HEK293T (cell line): ENCODE measurements around the gene FAM25A.
"Not testable (repeated sequence)": the region's sequence is repeated elsewhere in the genome, so short reads cannot be mapped to it uniquely, and the experiment has no call there.

ENCODE experiments used
- CTCF ChIA-PET: fragments of 350-600 bp; formaldehyde crosslinking; extraction: SDS; loops from one replicate; lab custom pipeline; 2021; ENCODE audit warnings: antibody characterized with exemption, inconsistent platforms; lab: Yijun Ruan, JAX
- POLR2A ChIA-PET: fragments of 350-600 bp; formaldehyde crosslinking; extraction: SDS; loops from one replicate; lab custom pipeline; 2020; ENCODE audit warnings: antibody characterized with exemption, inconsistent platforms; lab: Yijun Ruan, JAX
- DNase-seq: peaks from one replicate; pipeline ENCODE4 v3.0.0; 2012; ENCODE audit warnings: mixed read lengths; ENCODE audit errors: extremely low spot score
- ARNT ChIP-seq: fragments of 450-650 bp; IDR thresholded peaks from 2 replicates; pipeline ENCODE4 v1.6.1; 2017; ENCODE audit warnings: mild to moderate bottlenecking
- BHLHE40 ChIP-seq: fragments of 450-650 bp; IDR thresholded peaks from 2 replicates; pipeline ENCODE4 v1.6.1; 2016; ENCODE audit warnings: mild to moderate bottlenecking, moderate library complexity, borderline replicate concordance
- CTBP1 ChIP-seq: fragments of 450-650 bp; IDR thresholded peaks from 2 replicates; pipeline ENCODE4 v1.6.1; 2016; ENCODE audit warnings: borderline replicate concordance
- ELF4 ChIP-seq: fragments of 450-650 bp; IDR thresholded peaks from 2 replicates; pipeline ENCODE4 v1.6.1; 2017; ENCODE audit warnings: antibody characterized with exemption
- FOXA1 ChIP-seq: fragments of 450-650 bp; IDR thresholded peaks from 2 replicates; pipeline ENCODE4 v1.6.1; 2016; ENCODE audit warnings: mild to moderate bottlenecking
- FOXK2 ChIP-seq: fragments of 450-650 bp; IDR thresholded peaks from 2 replicates; pipeline ENCODE4 v1.6.1; 2016; ENCODE audit warnings: mild to moderate bottlenecking
- FOXM1 ChIP-seq: fragments of 450-650 bp; IDR thresholded peaks from 2 replicates; pipeline ENCODE4 v1.6.1; 2017; ENCODE audit warnings: mild to moderate bottlenecking, borderline replicate concordance
- HDGF ChIP-seq: fragments of 450-650 bp; IDR thresholded peaks from 2 replicates; pipeline ENCODE4 v1.6.1; 2017; ENCODE audit warnings: antibody characterized with exemption, borderline replicate concordance
- L3MBTL2 ChIP-seq: fragments of 450-650 bp; conservative IDR thresholded peaks from 2 replicates; pipeline ENCODE4 v1.6.1; 2016; ENCODE audit warnings: mild to moderate bottlenecking
- LEF1 ChIP-seq: fragments of 450-650 bp; IDR thresholded peaks from 2 replicates; pipeline ENCODE4 v1.6.1; 2017; ENCODE audit warnings: mild to moderate bottlenecking, borderline replicate concordance
- NFRKB ChIP-seq: fragments of 450-650 bp; IDR thresholded peaks from 2 replicates; pipeline ENCODE4 v1.6.1; 2016; ENCODE audit warnings: mild to moderate bottlenecking, moderate library complexity
- SP1 ChIP-seq: fragments of 450-650 bp; IDR thresholded peaks from 2 replicates; pipeline ENCODE4 v1.6.1; 2017
- SUZ12 ChIP-seq: fragments of 450-650 bp; IDR thresholded peaks from 2 replicates; pipeline ENCODE4 v1.6.1; 2016; ENCODE audit warnings: mild to moderate bottlenecking
- TARDBP ChIP-seq: fragments of 450-650 bp; IDR thresholded peaks from 2 replicates; pipeline ENCODE4 v1.6.1; 2016
- ZNF384 ChIP-seq: fragments of 450-650 bp; IDR thresholded peaks from 2 replicates; pipeline ENCODE4 v1.6.1; 2016
- TF ChIP-seq, protein P1 (sequence below): fragments of 450-650 bp; IDR thresholded peaks from 2 replicates; pipeline ENCODE4 v1.6.1; 2016

FAM25A gene

DNA sequence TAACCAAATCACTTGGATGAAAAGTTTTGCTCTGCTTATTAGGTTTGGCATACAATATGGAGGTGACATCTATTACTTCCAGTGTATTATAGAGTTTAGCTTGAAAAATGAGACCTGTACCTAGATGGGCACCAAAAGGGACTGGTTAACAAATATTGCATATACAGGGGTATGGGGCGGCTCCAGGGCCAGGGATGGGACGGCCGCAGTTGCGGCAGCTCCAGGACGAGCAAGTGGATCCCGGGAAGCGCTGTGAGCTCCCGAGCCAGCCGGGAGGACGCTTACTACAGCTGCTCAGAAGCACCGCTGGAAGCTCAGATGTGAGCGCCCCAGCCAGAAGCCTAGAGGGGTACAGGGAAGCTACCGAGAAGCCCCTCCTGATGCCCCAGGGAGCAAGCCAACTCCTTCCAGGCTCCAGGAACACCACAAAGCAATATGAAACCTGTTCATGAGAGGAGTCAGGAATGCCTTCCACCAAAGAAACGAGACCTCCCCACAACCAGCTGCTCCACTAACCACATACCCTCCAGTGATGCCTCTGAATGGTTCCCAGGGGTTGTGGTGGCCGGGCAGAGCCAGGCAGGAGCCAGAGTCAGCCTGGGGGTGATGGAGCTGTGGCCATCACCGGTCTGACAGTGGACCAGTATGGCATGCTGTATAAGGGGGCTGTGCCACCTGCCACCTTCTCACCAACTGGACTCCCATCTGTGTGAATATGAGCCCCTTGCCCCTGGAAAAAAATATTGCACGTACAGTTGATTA lies 6.8 kb downstream of the FAM25A start:
- DNase-seq, CTCF ChIA-PET, POLR2A ChIA-PET: not testable (repeated sequence)

DNA sequence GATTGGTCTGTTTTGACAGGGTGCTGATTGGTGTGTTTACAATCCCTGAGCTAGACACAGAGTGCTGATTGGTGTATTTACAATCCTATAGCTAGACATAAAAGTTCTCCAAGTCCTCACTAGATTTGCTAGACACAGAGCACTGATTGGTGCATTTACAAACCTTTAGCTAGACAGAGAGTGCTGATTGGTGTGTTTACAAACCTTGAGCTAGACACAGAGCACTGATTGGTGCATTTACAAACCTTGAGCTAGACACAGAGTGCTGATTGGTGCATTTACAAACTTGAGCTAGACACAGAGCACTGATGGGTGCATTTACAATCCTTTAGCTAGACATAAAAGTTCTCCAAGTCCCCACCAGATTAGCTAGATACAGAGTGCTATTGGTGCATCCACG lies 10.3 kb downstream of the FAM25A start:
- DNase-seq, POLR2A ChIA-PET: not testable (repeated sequence)
- CTCF ChIA-PET, result interaction anchor here (0.8 kb wide), 1 partner anchor 578 kb away, joined by 5 read pairs; no protein-coding TSS in a partner anchor

DNA sequence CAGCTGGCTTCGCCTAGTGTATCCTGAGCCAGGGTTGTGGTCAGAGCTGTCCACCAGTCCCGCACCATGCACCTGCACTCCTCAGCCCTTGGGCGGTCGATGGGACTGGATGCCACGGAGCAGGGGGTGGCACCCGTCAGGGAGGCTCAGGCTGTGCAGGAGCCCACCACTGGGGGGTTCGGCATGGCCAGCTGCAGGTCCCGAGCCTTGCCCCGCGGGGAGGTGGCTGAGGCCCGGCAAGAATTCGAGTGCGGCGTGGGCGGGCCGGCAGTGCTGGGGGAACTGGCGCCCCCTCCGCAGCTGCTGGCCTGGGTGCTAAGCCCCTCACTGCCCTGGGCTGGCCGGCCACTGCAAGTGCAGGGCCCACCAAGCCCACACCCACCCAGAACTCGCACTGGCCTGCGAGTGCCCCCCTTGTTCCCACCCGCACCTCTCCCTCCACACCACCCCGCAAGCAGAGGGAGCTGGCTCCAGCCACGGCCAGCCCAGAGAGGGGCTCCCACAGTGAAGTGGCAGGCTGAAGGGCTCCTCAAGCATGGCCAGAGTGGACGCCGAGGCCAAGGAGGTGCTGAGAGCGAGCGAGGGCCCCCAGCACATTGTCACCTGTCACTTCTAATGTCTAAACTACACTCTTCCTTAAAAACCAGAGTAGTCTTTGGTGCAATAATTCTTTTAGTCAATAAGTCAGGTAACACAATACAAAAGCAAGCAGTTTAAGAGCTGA lies 11.0 kb downstream of the FAM25A start:
- no peak for DNase-seq
- TF ChIP-seq, protein P1, sequence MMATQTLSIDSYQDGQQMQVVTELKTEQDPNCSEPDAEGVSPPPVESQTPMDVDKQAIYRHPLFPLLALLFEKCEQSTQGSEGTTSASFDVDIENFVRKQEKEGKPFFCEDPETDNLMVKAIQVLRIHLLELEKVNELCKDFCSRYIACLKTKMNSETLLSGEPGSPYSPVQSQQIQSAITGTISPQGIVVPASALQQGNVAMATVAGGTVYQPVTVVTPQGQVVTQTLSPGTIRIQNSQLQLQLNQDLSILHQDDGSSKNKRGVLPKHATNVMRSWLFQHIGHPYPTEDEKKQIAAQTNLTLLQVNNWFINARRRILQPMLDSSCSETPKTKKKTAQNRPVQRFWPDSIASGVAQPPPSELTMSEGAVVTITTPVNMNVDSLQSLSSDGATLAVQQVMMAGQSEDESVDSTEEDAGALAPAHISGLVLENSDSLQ, result no peak
- TF ChIP-seq BHLHE40, result no peak
- no peak for TF ChIP-seq FOXK2
- TF ChIP-seq TARDBP, result no peak
- no peak for TF ChIP-seq ELF4
- TF ChIP-seq ZNF384, result no peak
- no peak for TF ChIP-seq SP1
- no peak for TF ChIP-seq FOXM1
- no peak for TF ChIP-seq NFRKB
- TF ChIP-seq LEF1, result no peak
- no peak for TF ChIP-seq L3MBTL2
- no peak for TF ChIP-seq CTBP1
- TF ChIP-seq HDGF, result no peak
- no peak for TF ChIP-seq SUZ12
- TF ChIP-seq ARNT, result no peak
- TF ChIP-seq FOXA1, result no peak
- ChIA-PET CTCF (no interaction called here), POLR2A (no interaction called here)

DNA sequence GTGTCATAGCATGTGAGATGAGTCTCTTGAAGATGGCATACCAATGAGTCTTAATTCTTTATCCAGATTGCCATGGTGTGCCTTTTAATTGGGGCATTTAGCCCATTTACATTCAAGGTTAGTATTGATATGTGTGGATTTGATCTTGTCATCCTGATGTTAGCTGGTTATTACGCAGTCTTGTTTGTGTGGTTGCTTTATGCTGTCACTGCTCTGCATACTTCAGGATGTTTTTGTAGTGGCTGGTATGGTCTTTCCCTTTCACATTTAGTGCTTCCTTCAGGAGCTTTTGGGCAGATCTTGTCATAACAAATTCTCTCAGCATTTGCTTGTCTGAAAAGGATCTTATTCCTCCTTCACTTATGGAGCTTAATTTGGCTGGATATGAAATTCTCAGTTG lies 16.5 kb downstream of the FAM25A start:
- DNase-seq, result no peak
- TF ChIP-seq SUZ12 (no peak), ZNF384 (no peak), L3MBTL2 (no peak), CTBP1 (no peak), HDGF (no peak), FOXK2 (no peak), FOXM1 (no peak), ELF4 (no peak), FOXA1 (no peak), SP1 (no peak), LEF1 (no peak), ARNT (no peak), TARDBP (no peak), BHLHE40 (no peak), NFRKB (no peak)
- TF ChIP-seq, protein P1, result no peak
- ChIA-PET CTCF (no interaction called here), POLR2A (no interaction called here)

DNA sequence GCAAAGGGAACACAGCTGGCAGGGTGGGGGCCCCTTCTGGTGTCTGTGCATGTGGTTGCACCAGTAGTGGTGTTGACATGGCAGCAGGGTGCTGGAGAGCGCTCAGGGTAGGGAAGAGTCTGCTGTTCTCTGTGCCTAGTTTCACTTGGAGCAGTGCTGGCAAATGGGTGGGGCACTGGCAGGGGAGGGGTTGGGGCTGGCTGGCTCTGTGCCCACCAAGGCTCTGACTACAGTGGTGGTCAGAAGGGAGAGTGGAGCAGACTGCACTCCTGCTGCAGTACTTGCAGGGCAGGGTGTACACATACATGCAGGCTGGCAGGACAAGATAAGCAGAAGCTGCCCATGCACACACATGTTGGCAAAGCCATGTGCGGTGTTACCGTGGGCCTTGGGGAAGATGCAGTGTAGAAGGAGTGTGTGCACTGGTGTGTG lies 18.2 kb downstream of the FAM25A start:
- DNase-seq, result no peak
- POLR2A ChIA-PET, result no interaction called here
- TF ChIP-seq ELF4, result no peak
- no peak for TF ChIP-seq FOXK2
- CTCF ChIA-PET, result no interaction called here

DNA sequence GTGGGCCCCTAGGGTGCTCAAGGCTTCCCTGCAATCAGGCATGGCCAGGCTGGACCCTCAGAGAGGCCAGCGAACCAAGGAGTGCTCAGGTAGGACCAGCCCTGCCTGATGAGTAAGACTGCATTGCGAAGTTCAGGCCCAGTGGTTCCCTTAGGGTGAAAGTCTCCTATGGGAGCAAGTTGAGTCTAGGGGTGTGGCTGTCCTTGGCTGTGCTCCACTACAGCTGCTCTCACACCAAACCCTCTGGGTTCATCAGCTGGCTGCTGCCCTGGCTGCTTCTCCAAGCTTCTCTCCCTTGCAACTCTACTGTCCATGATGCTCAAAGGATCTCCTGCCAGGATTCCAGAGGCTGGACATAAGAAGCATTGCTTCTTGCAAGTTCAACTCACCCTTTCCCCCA lies 18.7 kb downstream of the FAM25A start:
- POLR2A ChIA-PET, result no interaction called here
- DNase-seq, result no peak
- no peak for TF ChIP-seq FOXM1
- CTCF ChIA-PET, result no interaction called here

DNA sequence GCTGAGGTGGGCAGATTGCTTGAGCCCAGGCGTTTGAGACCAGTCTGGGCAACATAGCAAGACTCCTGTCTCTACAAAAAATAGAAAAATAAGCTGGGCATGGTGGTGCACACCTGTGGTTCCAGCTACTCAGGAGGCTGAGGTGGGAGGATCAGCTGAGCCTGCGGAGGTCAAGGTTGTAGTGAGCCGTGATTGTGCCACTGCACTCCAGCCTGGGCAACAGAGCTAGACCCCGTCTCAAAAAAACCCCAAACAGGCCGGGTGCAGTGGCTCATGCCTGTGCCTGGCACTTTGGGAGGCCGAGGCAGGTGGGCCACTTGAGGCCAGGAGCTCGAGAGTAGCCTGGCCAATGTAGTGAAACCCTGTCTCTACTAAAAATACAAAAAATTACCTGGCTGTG lies 23.5 kb downstream of the FAM25A start:
- CTCF ChIA-PET, DNase-seq, POLR2A ChIA-PET: not testable (repeated sequence)

DNA sequence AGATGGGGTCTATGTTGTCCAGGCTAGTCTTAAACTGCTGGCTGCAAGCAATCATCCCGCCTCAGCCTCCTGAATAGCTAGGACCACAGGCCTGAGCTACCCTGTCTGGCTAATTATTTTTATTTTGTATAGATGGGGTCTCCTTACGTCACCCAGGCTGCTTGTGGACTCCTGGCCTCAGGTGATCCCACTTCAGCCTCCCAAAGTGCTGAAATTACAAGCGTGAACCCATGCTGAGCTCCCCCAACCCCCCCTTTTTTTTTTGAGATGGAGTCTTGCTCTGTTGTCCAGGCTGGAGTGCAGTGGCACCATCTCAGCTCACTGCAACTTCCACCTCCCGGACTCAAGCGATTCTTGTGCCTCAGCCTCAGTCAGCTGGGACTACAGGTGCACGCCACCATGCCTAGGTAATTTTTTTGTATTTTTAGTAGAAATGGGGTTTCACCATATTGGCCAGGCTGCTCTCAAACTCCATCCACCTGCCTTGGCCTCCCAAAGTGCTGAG lies 25.4 kb downstream of the FAM25A start:
- CTCF ChIA-PET, result no interaction called here
- TF ChIP-seq LEF1, result no peak
- TF ChIP-seq, protein P1, result no peak
- no peak for TF ChIP-seq CTBP1
- TF ChIP-seq TARDBP, result no peak
- no peak for TF ChIP-seq ARNT
- no peak for TF ChIP-seq FOXA1
- TF ChIP-seq SUZ12, result no peak
- no peak for TF ChIP-seq ZNF384
- no peak for DNase-seq
- POLR2A ChIA-PET, result interaction anchor here (1.0 kb wide), 1 partner anchor 14 kb away, joined by 3 read pairs; no protein-coding TSS in a partner anchor
